Activated T-cell treated with anti-CD3 and anti-CD28 coated beads, Interleukin-2, amount 50 U/mL, for 4 hours (primary cell): Measurements from ENCODE around the gene SART3. TPM values are rescaled to one million over a fixed set of nuclear protein-coding genes. Genes with fewer than 3 reads are reported as not detected.

Experiments
- ATAC-seq, 2 donors: fragments of 200-7000 bp; cut with Tn5 transposase; one replicate each; pipeline ENCODE4 v1.10.0; 2021
- DNase-seq: peaks from one replicate; pipeline ENCODE4 v3.0.0-alpha.2; 2020
- H3K27me3 Mint-ChIP-seq: one replicate; pipeline ENCODE4 v1.8.0; 2021; ENCODE audit warnings: low read depth, mixed read lengths
- H3K36me3 Mint-ChIP-seq: one replicate; pipeline ENCODE4 v1.8.0; 2022; ENCODE audit warnings: mixed read lengths; ENCODE audit not compliant: insufficient read depth
- H3K4me1 Mint-ChIP-seq: one replicate; pipeline ENCODE4 v1.8.0; 2021; ENCODE audit warnings: low read depth, mixed read lengths
- H3K4me3 Mint-ChIP-seq: one replicate; pipeline ENCODE4 v1.8.0; 2021; ENCODE audit warnings: mild to moderate bottlenecking, moderate library complexity, mixed read lengths
- H3K9me3 Mint-ChIP-seq: one replicate; pipeline ENCODE4 v1.8.0; 2021; ENCODE audit warnings: mixed read lengths
- total RNA-seq, 3 donors: library from RNA; stranded (reverse); gene quantifications; one replicate each; pipeline ENCODE4 v1.2.1, GENCODE V29; 2021

SART3 gene
- total RNA-seq = 10 to 100 TPM; 83.0 to 92.1 (median 89.4) TPM

- peak; percentile 72 for DNase-seq
- H3K4me3 Mint-ChIP-seq = peak within 1 kb of the TSS; percentile 98
- H3K9me3 Mint-ChIP-seq = no peaks in the 10 kb centered on the region
- ATAC-seq = peak; percentile 47 to 54
- H3K27me3 Mint-ChIP-seq = no peaks in the 10 kb centered on the region
- H3K4me1 Mint-ChIP-seq = peaks cover 60% of the 10 kb centered on the region
- H3K36me3 Mint-ChIP-seq = peaks cover 21% of the 10 kb centered on the region
Measured at GRCh38 chr12:108560752-108561719, at the start of gene SART3. Gene SART3, minus strand, starts transcription at chr12:108561173. Its CDS starts 19 bp downstream, at chr12:108561154.

- no peak for DNase-seq
- H3K9me3 Mint-ChIP-seq = no peaks in the 10 kb centered on the region
- H3K36me3 Mint-ChIP-seq = no peaks in the 10 kb centered on the region
- no peak overlapping the region for H3K4me3 Mint-ChIP-seq
- ATAC-seq = no peak
- H3K27me3 Mint-ChIP-seq = no peaks in the 10 kb centered on the region
- H3K4me1 Mint-ChIP-seq = peaks cover 17% of the 10 kb centered on the region
Measured at GRCh38 chr12:108610336-108610815, 49.4 kb upstream of the SART3 start.

GRCh38 chr12:108609537-108610335, 48.8 kb upstream of the SART3 start:
- H3K9me3 Mint-ChIP-seq = no peaks in the 10 kb centered on the region
- H3K27me3 Mint-ChIP-seq = no peaks in the 10 kb centered on the region
- peaks cover 14% of the 10 kb centered on the region for H3K4me1 Mint-ChIP-seq
- ATAC-seq (no peak), DNase-seq (no peak)
- H3K4me3 Mint-ChIP-seq = no peak overlapping the region
- H3K36me3 Mint-ChIP-seq = no peaks in the 10 kb centered on the region

- Mint-ChIP-seq H3K36me3 (no peaks in the 10 kb centered on the region), H3K4me3 (no peak overlapping the region), H3K4me1 (peaks cover 12% of the 10 kb centered on the region), H3K27me3 (no peaks in the 10 kb centered on the region), H3K9me3 (no peaks in the 10 kb centered on the region)
- no peak for ATAC-seq
- DNase-seq = no peak
Measured at GRCh38 chr12:108608616-108609015, 47.6 kb upstream of the SART3 start.

- ATAC-seq (no peak), DNase-seq (no peak)
- no peak overlapping the region for H3K4me3 Mint-ChIP-seq
- peaks cover 10% of the 10 kb centered on the region for H3K4me1 Mint-ChIP-seq
- no peaks in the 10 kb centered on the region for H3K27me3 Mint-ChIP-seq
- H3K36me3 Mint-ChIP-seq = no peaks in the 10 kb centered on the region
- H3K9me3 Mint-ChIP-seq = no peaks in the 10 kb centered on the region
Measured at GRCh38 chr12:108607981-108608600, 47.1 kb upstream of the SART3 start.

GRCh38 chr12:108606492-108606891, 45.5 kb upstream of the SART3 start:
- ATAC-seq = no peak
- DNase-seq = no peak
- Mint-ChIP-seq H3K9me3 (no peaks in the 10 kb centered on the region), H3K27me3 (no peaks in the 10 kb centered on the region), H3K4me1 (peaks cover 1% of the 10 kb centered on the region), H3K4me3 (no peak overlapping the region), H3K36me3 (no peaks in the 10 kb centered on the region)

- DNase-seq (no peak), ATAC-seq (no peak)
- no peaks in the 10 kb centered on the region for H3K4me1 Mint-ChIP-seq
- no peaks in the 10 kb centered on the region for H3K27me3 Mint-ChIP-seq
- H3K36me3 Mint-ChIP-seq = no peaks in the 10 kb centered on the region
- H3K9me3 Mint-ChIP-seq = no peaks in the 10 kb centered on the region
- no peak overlapping the region for H3K4me3 Mint-ChIP-seq
Measured at GRCh38 chr12:108605690-108606406, 44.9 kb upstream of the SART3 start.

GRCh38 chr12:108605000-108605689, 44.2 kb upstream of the SART3 start:
- no peaks in the 10 kb centered on the region for H3K27me3 Mint-ChIP-seq
- no peaks in the 10 kb centered on the region for H3K4me1 Mint-ChIP-seq
- ATAC-seq (no peak), DNase-seq (no peak)
- no peak overlapping the region for H3K4me3 Mint-ChIP-seq
- no peaks in the 10 kb centered on the region for H3K9me3 Mint-ChIP-seq
- no peaks in the 10 kb centered on the region for H3K36me3 Mint-ChIP-seq

- DNase-seq (no peak), ATAC-seq (no peak)
- Mint-ChIP-seq H3K4me1 (no peaks in the 10 kb centered on the region), H3K27me3 (no peaks in the 10 kb centered on the region), H3K4me3 (no peak overlapping the region), H3K9me3 (no peaks in the 10 kb centered on the region), H3K36me3 (no peaks in the 10 kb centered on the region)
Measured at GRCh38 chr12:108604208-108604941, 43.4 kb upstream of the SART3 start.

- ATAC-seq (no peak), DNase-seq (no peak)
- Mint-ChIP-seq H3K9me3 (no peaks in the 10 kb centered on the region), H3K36me3 (no peaks in the 10 kb centered on the region), H3K27me3 (no peaks in the 10 kb centered on the region), H3K4me3 (no peak overlapping the region), H3K4me1 (no peaks in the 10 kb centered on the region)
Measured at GRCh38 chr12:108603743-108604142, 42.8 kb upstream of the SART3 start.

GRCh38 chr12:108602976-108603704, 42.2 kb upstream of the SART3 start:
- ATAC-seq = no peak
- Mint-ChIP-seq H3K4me1 (no peaks in the 10 kb centered on the region), H3K9me3 (no peaks in the 10 kb centered on the region), H3K27me3 (no peaks in the 10 kb centered on the region), H3K4me3 (no peak overlapping the region), H3K36me3 (no peaks in the 10 kb centered on the region)
- DNase-seq = no peak

- Mint-ChIP-seq H3K4me1 (no peaks in the 10 kb centered on the region), H3K9me3 (no peaks in the 10 kb centered on the region)
- no peak for ATAC-seq
Measured at GRCh38 chr12:108602209-108602705, 41.3 kb upstream of the SART3 start.

More at GRCh38 chr12:108602209-108602705, 41.3 kb upstream of the SART3 start:
- Mint-ChIP-seq H3K4me3 (no peak overlapping the region), H3K36me3 (no peaks in the 10 kb centered on the region), H3K27me3 (no peaks in the 10 kb centered on the region)
- DNase-seq = no peak
